KMS-11 (cell line): ENCODE results near the gene UBE2R2.

ENCODE experiments used
- H2AFZ ChIP-seq: fragments of 200-600 bp; sonication (generic); 2 replicates; pipeline ENCODE4 v1.6.1; 2016; ENCODE audit warnings: antibody characterized with exemption, mixed run types, low read depth
- H3K27ac ChIP-seq: fragments of 200-600 bp; sonication (generic); 2 replicates; pipeline ENCODE4 v1.6.1; 2016; ENCODE audit warnings: mild to moderate bottlenecking, mixed run types
- H3K27me3 ChIP-seq: fragments of 200-600 bp; sonication (generic); 2 replicates; pipeline ENCODE4 v1.6.1; 2017; ENCODE audit warnings: mild to moderate bottlenecking, low read depth, mixed run types, moderate library complexity; ENCODE audit not compliant: insufficient read depth
- H3K36me3 ChIP-seq: fragments of 200-600 bp; sonication (generic); 2 replicates; pipeline ENCODE4 v1.6.1; 2017; ENCODE audit warnings: mild to moderate bottlenecking, mixed run types; ENCODE audit not compliant: insufficient read depth
- H3K4me1 ChIP-seq: fragments of 200-600 bp; sonication (generic); 2 replicates; pipeline ENCODE4 v1.6.1; 2016; ENCODE audit warnings: mild to moderate bottlenecking, low read depth, mixed run types; ENCODE audit not compliant: poor library complexity, severe bottlenecking
- H3K4me2 ChIP-seq: fragments of 200-600 bp; sonication (generic); 2 replicates; pipeline ENCODE4 v1.7.0; 2016; ENCODE audit warnings: mild to moderate bottlenecking, mixed run types
- H3K4me3 ChIP-seq: fragments of 200-600 bp; sonication (generic); IDR thresholded peaks from 2 replicates; pipeline ENCODE4 v1.6.1; 2017; ENCODE audit warnings: low read depth, low read length, mixed read lengths; ENCODE audit not compliant: insufficient read depth
- H3K79me2 ChIP-seq: fragments of 200-600 bp; sonication (generic); 2 replicates; pipeline ENCODE4 v1.6.1; 2016; ENCODE audit warnings: low read depth, mixed run types; ENCODE audit not compliant: insufficient read depth
- H3K9ac ChIP-seq: fragments of 200-600 bp; sonication (generic); 2 replicates; pipeline ENCODE4 v1.6.1; 2016; ENCODE audit warnings: mild to moderate bottlenecking, mixed run types
- H4K20me1 ChIP-seq: fragments of 200-600 bp; sonication (generic); 2 replicates; pipeline ENCODE4 v1.6.1; 2016; ENCODE audit warnings: mild to moderate bottlenecking, mixed run types; ENCODE audit not compliant: insufficient read depth
- TF ChIP-seq, protein P1 (sequence below): fragments of 200-600 bp; sonication (generic); conservative IDR thresholded peaks from 2 replicates; pipeline ENCODE4 v1.6.1; 2017; ENCODE audit warnings: low read depth, mild to moderate bottlenecking, antibody characterized with exemption, low read length, moderate library complexity, mixed read lengths

Gene UBE2R2

DNA sequence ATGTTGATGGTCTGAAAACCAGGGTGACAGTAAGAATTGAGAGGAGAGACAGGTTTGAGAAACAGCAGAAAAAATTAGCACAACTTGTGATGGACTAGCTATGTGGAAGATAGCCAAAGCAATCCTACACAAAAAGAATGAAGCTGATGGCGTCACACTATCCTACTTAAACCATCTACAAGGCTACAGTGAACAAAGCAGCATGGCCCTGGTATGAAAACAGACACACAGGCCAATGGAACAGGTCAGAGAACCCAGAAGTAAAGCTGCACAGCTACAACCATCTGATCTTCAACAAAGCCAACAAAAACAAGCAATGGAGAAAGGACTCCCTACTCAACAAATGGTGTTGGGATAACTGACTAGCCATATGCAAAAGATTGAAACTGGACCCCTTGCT is 7.5 kb upstream of the UBE2R2 start:
- Histone ChIP-seq H3K4me2 (no peak overlapping the region), H2AFZ (no peak overlapping the region)

DNA sequence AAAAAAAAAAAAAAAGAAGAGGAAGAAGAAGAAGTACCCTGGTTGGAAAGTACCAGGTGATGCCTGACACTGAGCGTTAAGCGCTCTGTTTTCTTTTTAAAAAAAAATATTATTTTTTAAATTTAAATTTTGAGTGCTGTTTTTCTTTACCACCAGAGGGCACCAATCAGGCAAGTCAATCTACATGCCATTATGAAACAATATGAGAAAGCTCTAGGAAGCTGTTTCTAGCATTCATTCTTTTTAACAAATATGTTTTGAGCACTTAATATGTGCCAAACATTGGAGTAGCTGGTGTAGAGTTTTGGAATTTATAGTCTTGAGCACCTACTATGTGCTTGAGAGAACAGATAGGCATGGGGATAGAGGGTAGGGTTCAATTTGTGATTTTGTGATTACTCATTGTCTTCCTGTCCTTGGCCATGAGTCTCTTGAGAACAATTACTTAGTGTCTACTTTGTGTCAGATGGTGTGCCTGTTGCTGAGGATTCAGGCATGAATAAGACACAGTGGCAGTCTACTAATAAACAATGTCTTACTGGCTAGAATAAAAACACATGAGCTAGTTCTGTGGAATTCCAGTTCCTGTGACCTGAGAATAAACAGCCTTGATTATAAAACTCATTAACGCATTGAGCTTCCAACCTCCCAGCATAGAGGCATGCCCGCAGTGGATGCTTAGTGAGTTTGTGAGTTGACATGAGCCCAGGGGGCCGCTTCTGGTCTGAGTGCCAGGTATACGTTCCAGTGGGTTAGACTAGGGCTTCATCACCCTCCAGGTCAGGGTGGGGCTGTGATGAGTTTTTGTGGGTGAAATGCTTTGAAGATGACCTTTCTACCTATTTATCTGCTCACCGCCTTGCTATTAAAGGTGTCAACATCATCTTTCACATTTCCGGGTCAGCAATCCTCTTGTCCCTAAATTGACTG is 3.0 kb upstream of the UBE2R2 start:
- Histone ChIP-seq H3K4me1 (peaks cover 32% of the 10 kb centered on the region), H3K36me3 (no peaks in the 10 kb centered on the region), H3K27ac (no peak overlapping the region), H3K79me2 (peaks cover 7% of the 10 kb centered on the region), H3K27me3 (no peaks in the 10 kb centered on the region), H4K20me1 (no peaks in the 10 kb centered on the region; the same call in 1 of the 2 replicates), H3K4me2 (no peak overlapping the region), H2AFZ (peak overlapping the region; percentile 20; the same call in 1 of the 2 replicates), H3K9ac (no peak overlapping the region), H3K4me3 (no peak overlapping the region)
- TF ChIP-seq, protein P1, sequence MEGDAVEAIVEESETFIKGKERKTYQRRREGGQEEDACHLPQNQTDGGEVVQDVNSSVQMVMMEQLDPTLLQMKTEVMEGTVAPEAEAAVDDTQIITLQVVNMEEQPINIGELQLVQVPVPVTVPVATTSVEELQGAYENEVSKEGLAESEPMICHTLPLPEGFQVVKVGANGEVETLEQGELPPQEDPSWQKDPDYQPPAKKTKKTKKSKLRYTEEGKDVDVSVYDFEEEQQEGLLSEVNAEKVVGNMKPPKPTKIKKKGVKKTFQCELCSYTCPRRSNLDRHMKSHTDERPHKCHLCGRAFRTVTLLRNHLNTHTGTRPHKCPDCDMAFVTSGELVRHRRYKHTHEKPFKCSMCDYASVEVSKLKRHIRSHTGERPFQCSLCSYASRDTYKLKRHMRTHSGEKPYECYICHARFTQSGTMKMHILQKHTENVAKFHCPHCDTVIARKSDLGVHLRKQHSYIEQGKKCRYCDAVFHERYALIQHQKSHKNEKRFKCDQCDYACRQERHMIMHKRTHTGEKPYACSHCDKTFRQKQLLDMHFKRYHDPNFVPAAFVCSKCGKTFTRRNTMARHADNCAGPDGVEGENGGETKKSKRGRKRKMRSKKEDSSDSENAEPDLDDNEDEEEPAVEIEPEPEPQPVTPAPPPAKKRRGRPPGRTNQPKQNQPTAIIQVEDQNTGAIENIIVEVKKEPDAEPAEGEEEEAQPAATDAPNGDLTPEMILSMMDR = peak; percentile 51; the same call in 1 of the 2 replicates

More for the DNA sequence above, 7.5 kb upstream of the UBE2R2 start:
- Histone ChIP-seq H3K4me1 (peaks cover 31% of the 10 kb centered on the region), H3K79me2 (no peaks in the 10 kb centered on the region), H3K27ac (no peak overlapping the region), H4K20me1 (no peaks in the 10 kb centered on the region), H3K4me3 (no peak overlapping the region), H3K27me3 (no peaks in the 10 kb centered on the region), H3K36me3 (no peaks in the 10 kb centered on the region), H3K9ac (no peak overlapping the region)
- TF ChIP-seq, protein P1 = no peak

DNA sequence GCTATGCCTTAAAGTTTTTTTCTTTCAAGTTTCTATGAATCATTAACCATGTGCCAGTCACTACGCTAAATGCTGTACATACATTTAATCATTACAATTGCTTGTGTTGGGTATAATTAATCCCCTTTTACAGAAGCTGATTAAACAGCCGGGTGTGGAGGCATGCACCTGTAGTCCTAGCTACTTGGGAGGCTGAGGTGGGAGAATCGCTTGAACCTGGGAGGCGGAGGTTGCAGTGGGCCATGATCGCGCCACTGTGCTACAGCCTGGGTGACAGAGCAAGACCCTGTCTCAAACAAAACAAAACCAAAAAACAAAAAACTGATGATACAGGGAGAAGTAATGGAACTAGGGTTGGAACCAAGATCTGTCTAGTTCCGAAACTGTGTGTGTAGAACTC is 1.2 kb upstream of the UBE2R2 start:
- Histone ChIP-seq H3K79me2 (peaks cover 25% of the 10 kb centered on the region), H2AFZ (peak overlapping the region; percentile 86), H3K4me3 (no peak overlapping the region), H3K27ac (peak overlapping the region; percentile 73), H3K36me3 (no peaks in the 10 kb centered on the region), H4K20me1 (no peaks in the 10 kb centered on the region; the same call in 1 of the 2 replicates), H3K27me3 (no peaks in the 10 kb centered on the region), H3K4me1 (peaks cover 50% of the 10 kb centered on the region), H3K9ac (peak overlapping the region; percentile 89; the same call in 1 of the 2 replicates), H3K4me2 (peak overlapping the region; percentile 89)
- TF ChIP-seq, protein P1 = no peak

DNA sequence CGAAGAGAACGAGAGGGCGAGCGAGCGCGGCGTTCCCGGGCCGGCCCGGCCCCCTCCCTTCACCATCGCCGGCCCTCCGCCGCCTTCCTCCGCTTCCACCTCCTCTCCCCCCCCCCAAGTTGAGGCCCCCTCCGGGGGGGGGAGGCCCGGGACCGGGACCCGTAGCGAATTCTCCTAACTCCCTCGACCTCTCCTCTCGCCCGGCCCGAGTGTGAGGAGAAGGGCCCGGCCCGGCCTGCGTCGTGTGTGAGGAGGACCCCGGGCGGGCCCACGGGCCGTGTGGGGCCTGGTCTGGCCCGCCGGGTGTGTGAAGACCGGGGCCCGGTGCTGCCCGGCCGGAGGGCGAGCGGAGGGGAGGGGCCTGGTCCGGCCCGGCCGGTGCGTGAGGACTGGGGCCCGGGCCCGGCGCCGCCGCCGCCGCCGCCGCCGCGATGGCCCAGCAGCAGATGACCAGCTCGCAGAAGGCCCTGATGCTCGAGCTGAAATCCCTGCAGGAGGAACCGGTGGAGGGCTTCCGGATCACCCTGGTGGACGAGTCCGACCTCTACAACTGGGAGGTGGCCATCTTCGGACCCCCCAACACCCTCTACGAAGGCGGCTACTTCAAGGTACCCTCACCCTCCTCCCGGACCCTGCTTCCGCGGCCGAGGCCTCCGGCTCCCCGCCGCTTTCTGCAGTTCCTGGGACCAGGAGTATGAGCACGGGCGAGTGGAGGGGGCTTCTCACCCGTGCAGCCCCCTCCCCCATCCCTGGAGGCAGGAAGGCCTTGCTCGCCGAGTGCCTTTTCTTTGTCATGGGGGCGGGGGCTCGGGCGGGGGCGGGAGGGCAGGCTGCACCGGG is 587 bp downstream of the UBE2R2 start:
- TF ChIP-seq, protein P1 = no peak
- H3K79me2 ChIP-seq = peaks cover 42% of the 10 kb centered on the region

More for the DNA sequence above, 587 bp downstream of the UBE2R2 start:
- Histone ChIP-seq H4K20me1 (no peaks in the 10 kb centered on the region; the same call in 1 of the 2 replicates), H3K4me1 (peaks cover 61% of the 10 kb centered on the region), H2AFZ (peak overlapping the region; percentile 43), H3K4me2 (0 out of 2 replicates have a peak overlapping the region, but pooled peaks have one; percentile 38), H3K27me3 (no peaks in the 10 kb centered on the region), H3K36me3 (no peaks in the 10 kb centered on the region), H3K27ac (peak overlapping the region; percentile 90), H3K9ac (peak overlapping the region; percentile 96), H3K4me3 (no peak overlapping the region)
